ENCODE measurements around the gene PPP1R1B. TPM values are rescaled to one million over a fixed set of nuclear protein-coding genes. Genes with fewer than 3 reads are reported as not detected.

PPP1R1B gene
- total RNA-seq, 1 donor: 4.1 TPM

GRCh38 chr17:39647256-39647655, 20.5 kb downstream of the PPP1R1B start:
- no peak for TF ChIP-seq CTCF (IDR thresholded peaks at IDR 0.05; ENCODE audit: insufficient read depth, low read length)
- no peak overlapping the region for H3K4me3 ChIP-seq (ENCODE audit: low read depth, low read length)
- DNase-seq (ENCODE audit: low read depth): no peak

GRCh38 chr17:39648616-39649366, 22.0 kb downstream of the PPP1R1B start:
- no peak for TF ChIP-seq CTCF (IDR thresholded peaks at IDR 0.05; ENCODE audit: insufficient read depth, low read length)
- no peak overlapping the region for H3K4me3 ChIP-seq (ENCODE audit: low read depth, low read length)
- DNase-seq (ENCODE audit: low read depth): no peak

- no peak for DNase-seq (ENCODE audit: low read depth)
- no peak overlapping the region for H3K4me3 ChIP-seq (ENCODE audit: low read depth, low read length)
- TF ChIP-seq CTCF (IDR thresholded peaks at IDR 0.05; ENCODE audit: insufficient read depth, low read length): no peak
Measured at GRCh38 chr17:39650121-39650579, 23.4 kb downstream of the PPP1R1B start.

GRCh38 chr17:39651923-39652586, 25.3 kb downstream of the PPP1R1B start:
- no peak for TF ChIP-seq CTCF (IDR thresholded peaks at IDR 0.05; ENCODE audit: insufficient read depth, low read length)
- H3K4me3 ChIP-seq (ENCODE audit: low read depth, low read length): no peak overlapping the region
- no peak for DNase-seq (ENCODE audit: low read depth)

GRCh38 chr17:39652587-39653315, 26.0 kb downstream of the PPP1R1B start:
- TF ChIP-seq CTCF (IDR thresholded peaks at IDR 0.05; ENCODE audit: insufficient read depth, low read length): no peak
- DNase-seq (ENCODE audit: low read depth): no peak
- no peak overlapping the region for H3K4me3 ChIP-seq (ENCODE audit: low read depth, low read length)

GRCh38 chr17:39653316-39653661, 26.5 kb downstream of the PPP1R1B start:
- no peak for TF ChIP-seq CTCF (IDR thresholded peaks at IDR 0.05; ENCODE audit: insufficient read depth, low read length)
- no peak for DNase-seq (ENCODE audit: low read depth)
- no peak overlapping the region for H3K4me3 ChIP-seq (ENCODE audit: low read depth, low read length)
